Brain microvascular endothelial cell (primary cell): ENCODE results near the gene PI3.
"Not testable (repeated sequence)": the region's sequence is repeated elsewhere in the genome, so short reads cannot be mapped to it uniquely, and the experiment has no call there.

Source experiments
- DNase-seq: peaks from one replicate; pipeline ENCODE4 v3.0.0-alpha.2; 2020
- H3K27ac ChIP-seq: fragments of 250-450 bp; sonication (Bioruptor Pico); 2 replicates; pipeline ENCODE4 v1.5.1; 2020; ENCODE audit warnings: mild to moderate bottlenecking, moderate library complexity
- H3K27me3 ChIP-seq: fragments of 250-450 bp; sonication (Bioruptor Pico); replicated peaks from 2 replicates; pipeline ENCODE4 v1.5.1; 2020; ENCODE audit warnings: mild to moderate bottlenecking
- H3K36me3 ChIP-seq: fragments of 250-450 bp; sonication (Bioruptor Pico); replicated peaks from 2 replicates; pipeline ENCODE4 v1.5.1; 2020; ENCODE audit warnings: mild to moderate bottlenecking
- H3K4me3 ChIP-seq: 2 replicates; pipeline ENCODE4 v1.5.1; 2011; ENCODE audit warnings: low read depth, mild to moderate bottlenecking, control low read depth, low read length, moderate library complexity
- CTCF ChIP-seq: IDR thresholded peaks from 2 replicates; pipeline ENCODE4 v1.5.1; 2011; ENCODE audit warnings: low read depth, mild to moderate bottlenecking, moderate library complexity, low read length, control low read depth, inconsistent platforms; ENCODE audit errors: missing control alignments
- in situ Hi-C: cut with HindIII; loops from 2 replicates; pipeline ENCODE4 v1.10.0; 2017; ENCODE audit warnings: low sequenced_read_pairs, low pct_ligation_motif_present

PI3 gene

GRCh38 chr20:45140836-45141235 is 33.9 kb upstream of the PI3 start:
- peaks cover 2% of the 10 kb centered on the region for H3K27me3 ChIP-seq
- no peak for TF ChIP-seq CTCF
- H3K36me3 ChIP-seq, result no peaks in the 10 kb centered on the region
- H3K4me3 ChIP-seq, result no peak overlapping the region
- in situ Hi-C loops, result no loop called here
- no peak overlapping the region for H3K27ac ChIP-seq
- no peak for DNase-seq

- no peak for DNase-seq
- Histone ChIP-seq H3K4me3 (no peak overlapping the region), H3K27ac (no peak overlapping the region), H3K36me3 (no peaks in the 10 kb centered on the region), H3K27me3 (peaks cover 2% of the 10 kb centered on the region)
- no peak for TF ChIP-seq CTCF
- in situ Hi-C loops, result no loop called here
Measured at GRCh38 chr20:45149062-45149461, 25.6 kb upstream of the PI3 start.

- Histone ChIP-seq H3K4me3 (no peak overlapping the region), H3K27me3 (no peaks in the 10 kb centered on the region), H3K36me3 (no peaks in the 10 kb centered on the region), H3K27ac (no peak overlapping the region)
- in situ Hi-C loops, result no loop called here
- no peak for DNase-seq
- TF ChIP-seq CTCF, result no peak
Measured at GRCh38 chr20:45152405-45152804, 22.3 kb upstream of the PI3 start.

- DNase-seq, result no peak
- TF ChIP-seq CTCF, result no peak
Measured at GRCh38 chr20:45153147-45153546, 21.6 kb upstream of the PI3 start.

GRCh38 chr20:45153752-45154151 is 20.9 kb upstream of the PI3 start:
- TF ChIP-seq CTCF, result no peak
- H3K27ac ChIP-seq, result no peak overlapping the region
- H3K36me3 ChIP-seq, result no peaks in the 10 kb centered on the region
- DNase-seq, result no peak
- no peaks in the 10 kb centered on the region for H3K27me3 ChIP-seq
- H3K4me3 ChIP-seq, result no peak overlapping the region
- in situ Hi-C loops, result no loop called here

More at GRCh38 chr20:45153147-45153546, 21.6 kb upstream of the PI3 start:
- Histone ChIP-seq H3K36me3 (no peaks in the 10 kb centered on the region), H3K27me3 (no peaks in the 10 kb centered on the region), H3K4me3 (no peak overlapping the region), H3K27ac (no peak overlapping the region)
- in situ Hi-C loops, result no loop called here

- no peaks in the 10 kb centered on the region for H3K27me3 ChIP-seq
- in situ Hi-C loops, result no loop called here
- H3K27ac ChIP-seq, result no peak overlapping the region
- H3K4me3 ChIP-seq, result no peak overlapping the region
- TF ChIP-seq CTCF, result peak; percentile 16
- no peaks in the 10 kb centered on the region for H3K36me3 ChIP-seq
- no peak for DNase-seq
Measured at GRCh38 chr20:45154183-45154582, 20.5 kb upstream of the PI3 start.

GRCh38 chr20:45154794-45155193 is 19.9 kb upstream of the PI3 start:
- H3K36me3 ChIP-seq, H3K4me3 ChIP-seq, DNase-seq, in situ Hi-C loops, H3K27ac ChIP-seq, H3K27me3 ChIP-seq: not testable (repeated sequence)
